RPMI7951 (cell line): ENCODE results near the gene KMT2C. TPM values are rescaled to one million over a fixed set of nuclear protein-coding genes. Genes with fewer than 3 reads are reported as not detected.

Experiments used
- DNase-seq: peaks from one replicate; pipeline ENCODE4 v3.0.0-alpha.2; 2012; ENCODE audit warnings: low read depth
- total RNA-seq: library from RNA; depleted of rRNA; stranded (reverse); fragments of >200 nt; shearing (Covaris generic); gene quantifications from 2 replicates; pipeline ENCODE4 v1.2.3, GENCODE V29; 2014; rRNA removed

Gene KMT2C
- total RNA-seq, 1 experiment from 2014 or later: 11.7 TPM

DNA sequence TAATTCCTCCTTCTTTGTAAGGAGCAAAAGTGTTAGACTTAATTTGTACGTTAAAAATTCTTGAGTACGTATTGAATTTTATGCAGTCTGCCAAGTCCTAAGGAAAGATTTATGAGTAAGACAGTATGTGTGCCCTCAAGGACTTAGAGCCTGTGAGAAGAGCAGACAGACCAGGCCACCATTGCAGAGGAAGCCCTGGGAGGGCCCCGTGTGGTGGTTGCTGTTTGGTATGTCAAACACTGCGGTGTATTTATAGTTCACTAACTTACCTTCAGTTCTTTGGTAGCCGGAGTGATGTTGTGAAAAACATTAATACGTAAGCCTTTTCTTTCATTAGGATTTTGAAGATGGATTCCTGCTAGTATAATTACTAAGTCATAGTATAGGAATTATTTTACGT is 327.4 kb downstream of the KMT2C start:
- peak; percentile 30 for DNase-seq

DNA sequence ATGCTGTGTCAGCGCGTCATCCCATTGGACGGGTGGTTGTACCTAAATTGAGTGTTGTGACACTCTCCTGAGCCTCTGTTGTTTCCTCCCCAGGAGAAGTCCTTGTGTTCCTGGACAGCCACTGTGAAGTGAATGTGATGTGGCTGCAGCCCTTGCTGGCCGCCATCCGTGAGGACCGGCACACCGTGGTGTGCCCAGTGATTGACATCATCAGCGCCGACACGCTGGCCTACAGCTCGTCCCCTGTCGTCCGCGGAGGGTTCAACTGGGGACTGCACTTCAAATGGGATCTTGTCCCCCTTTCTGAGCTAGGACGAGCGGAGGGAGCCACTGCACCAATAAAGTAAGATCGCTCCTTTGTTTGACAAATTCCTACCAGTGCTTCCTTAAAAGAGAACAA is 327.9 kb downstream of the KMT2C start:
- DNase-seq: no peak

DNA sequence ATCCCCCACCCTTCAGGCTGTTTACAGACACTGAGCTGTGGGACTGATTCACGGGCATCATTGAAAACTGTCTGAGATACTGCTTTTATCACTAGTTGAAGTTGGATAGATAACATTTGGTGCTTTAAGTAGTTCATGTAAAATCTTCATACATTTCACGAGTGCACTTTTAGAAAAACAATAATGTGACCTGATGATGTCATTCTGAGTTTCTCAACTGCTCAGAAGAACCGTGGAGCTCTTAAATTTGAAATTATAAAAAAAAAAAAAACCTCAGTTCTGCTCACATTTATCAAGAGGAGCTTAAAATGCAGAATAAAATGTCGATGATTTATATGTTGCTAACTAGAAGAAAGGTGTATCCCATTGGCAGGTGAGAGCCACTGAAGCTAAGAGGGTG is 328.8 kb downstream of the KMT2C start:
- no peak for DNase-seq

DNA sequence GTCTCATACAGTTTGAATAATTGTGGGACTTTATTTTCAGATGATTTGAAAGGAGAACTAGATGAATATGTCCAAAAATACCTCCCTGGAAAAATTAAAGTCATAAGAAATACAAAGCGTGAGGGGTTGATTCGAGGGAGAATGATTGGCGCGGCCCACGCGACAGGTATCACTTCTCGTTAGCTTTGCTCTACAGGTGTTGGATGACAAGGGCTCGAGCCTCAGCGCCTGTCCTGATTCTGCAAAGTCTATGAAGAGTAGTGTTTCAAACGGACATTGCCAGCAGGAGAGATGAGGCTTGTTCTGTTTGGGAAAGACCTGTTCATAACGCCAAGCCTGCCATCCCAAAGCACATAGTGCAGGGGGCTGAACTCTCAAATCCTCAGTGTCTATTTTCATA is 330.6 kb downstream of the KMT2C start:
- no peak for DNase-seq

DNA sequence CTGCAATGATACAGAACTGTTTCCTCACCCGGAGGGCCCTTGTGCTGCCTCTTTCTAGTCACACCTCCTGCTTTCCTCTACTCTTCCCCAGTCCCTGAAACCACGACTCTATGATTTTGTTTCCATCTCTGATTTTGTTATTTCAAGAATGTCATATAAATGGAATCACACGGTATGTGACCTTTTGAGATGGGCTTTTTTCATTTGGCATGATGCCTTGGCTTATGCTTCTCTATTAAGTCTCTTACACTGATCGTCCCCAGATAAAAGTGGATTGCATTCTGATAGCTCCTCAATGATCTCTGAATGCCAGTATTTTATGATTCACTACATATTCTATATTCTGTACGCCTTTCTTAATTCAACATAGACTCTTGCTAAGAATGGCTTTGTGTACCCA is 332.1 kb downstream of the KMT2C start:
- no peak for DNase-seq

DNA sequence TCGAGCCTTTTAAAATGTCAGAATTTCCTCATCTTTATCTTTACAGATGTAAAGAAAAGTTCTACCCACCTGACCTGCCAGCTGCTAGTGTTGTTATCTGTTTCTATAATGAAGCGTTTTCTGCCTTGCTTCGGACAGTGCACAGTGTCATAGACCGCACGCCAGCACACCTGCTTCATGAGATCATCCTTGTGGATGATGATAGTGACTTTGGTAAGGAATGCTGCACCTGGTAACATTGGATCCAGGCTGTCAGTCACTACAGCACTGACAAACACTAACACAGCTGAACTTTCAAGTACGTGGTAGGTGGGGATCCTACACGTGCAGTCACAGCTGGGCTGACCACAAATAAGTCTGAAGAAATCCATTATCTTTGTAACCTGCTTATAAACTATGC is 332.7 kb downstream of the KMT2C start:
- DNase-seq: no peak

DNA sequence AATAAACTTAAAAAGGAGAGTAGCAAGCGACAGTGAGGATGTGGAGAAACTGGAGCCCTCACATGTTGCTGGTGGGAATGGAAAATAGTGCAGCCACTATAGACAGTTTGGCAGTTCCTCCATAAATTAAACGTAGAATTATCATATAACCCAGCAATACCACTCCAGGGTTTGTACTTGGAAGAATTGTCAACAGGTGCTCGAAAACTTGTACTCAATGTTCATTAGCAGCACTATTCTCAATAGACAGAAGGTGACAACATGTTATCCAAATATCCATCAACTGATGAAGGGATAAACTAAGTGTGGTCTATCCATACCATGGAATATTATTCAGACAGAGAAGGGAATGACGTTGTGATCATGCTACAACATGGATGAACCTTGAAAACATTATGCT is 338.5 kb downstream of the KMT2C start:
- no peak for DNase-seq

DNA sequence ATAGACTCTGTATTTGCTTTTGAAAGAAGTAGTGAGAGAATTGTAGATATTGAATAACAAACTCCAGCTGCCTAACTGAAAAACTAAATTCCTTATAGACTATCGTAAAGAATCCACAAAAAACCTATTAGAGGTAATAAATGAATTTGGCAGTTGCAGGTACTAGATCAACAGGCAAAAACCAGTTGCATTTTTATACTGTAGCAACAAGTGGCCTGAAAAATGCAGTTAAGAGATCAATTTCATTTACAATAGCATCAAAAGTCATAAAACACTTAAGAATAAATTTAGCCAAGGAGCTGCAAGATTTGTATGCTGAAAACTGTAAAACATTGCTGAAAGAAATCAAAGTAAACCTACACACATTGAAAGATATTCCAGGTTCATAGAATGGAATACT is 340.0 kb downstream of the KMT2C start:
- no peak for DNase-seq

DNA sequence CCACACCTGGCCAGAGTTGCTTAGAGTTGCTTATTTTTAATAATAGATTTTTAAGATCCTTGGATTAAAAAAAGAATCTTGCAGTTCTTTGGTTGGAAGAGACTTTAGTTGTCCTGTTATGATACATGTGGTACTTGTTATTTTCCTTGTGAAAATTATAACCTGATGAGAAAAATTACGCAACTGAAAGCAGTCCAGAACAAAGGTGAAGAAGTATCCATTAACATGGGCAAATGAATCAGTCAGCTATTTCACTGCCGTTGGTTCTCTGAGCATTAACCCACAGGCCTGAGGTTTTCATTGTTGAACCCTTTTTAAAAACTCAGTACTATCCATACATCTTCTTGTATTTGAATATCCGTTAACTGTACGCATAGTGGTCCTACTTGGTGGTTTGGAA is 342.1 kb downstream of the KMT2C start:
- no peak for DNase-seq

DNA sequence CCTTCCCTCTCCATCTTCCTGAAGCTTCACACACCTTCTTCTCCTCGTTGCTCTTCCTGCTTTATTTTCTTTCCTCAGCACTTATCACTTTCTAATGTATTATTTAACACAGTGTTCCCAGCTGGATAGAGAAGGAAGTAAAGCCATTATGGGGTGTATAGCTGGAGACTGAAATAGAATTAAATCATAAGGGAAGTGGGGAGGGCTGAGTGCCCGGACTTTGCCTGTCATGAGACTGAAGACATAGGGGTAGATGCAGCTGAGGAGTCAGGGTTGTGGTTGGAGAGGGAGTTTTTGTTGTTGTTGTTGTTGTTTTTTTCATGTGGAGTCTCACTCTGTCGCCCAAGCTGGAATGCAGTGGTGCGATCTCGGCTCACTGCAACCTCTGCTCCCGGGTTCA is 345.1 kb downstream of the KMT2C start:
- no peak for DNase-seq

DNA sequence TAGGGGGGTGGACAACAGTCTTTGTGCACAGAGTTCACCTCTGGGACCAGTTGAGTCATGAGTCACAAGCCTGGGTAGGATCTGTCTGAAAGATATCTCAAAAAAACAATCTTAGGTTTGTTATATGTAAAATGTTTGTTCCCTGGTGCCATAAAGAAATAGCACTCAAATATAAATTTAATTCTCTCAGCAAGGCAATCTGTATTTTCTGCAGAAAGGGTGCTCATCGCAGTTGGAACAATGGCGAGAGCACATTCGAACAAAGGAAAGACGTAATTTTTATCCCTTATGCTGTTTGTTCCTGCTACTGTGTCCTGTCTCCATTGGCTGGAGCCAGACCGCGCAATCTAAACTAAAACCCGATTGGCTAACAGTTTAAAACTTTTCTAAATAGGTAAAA is 346.6 kb downstream of the KMT2C start:
- DNase-seq: no peak

DNA sequence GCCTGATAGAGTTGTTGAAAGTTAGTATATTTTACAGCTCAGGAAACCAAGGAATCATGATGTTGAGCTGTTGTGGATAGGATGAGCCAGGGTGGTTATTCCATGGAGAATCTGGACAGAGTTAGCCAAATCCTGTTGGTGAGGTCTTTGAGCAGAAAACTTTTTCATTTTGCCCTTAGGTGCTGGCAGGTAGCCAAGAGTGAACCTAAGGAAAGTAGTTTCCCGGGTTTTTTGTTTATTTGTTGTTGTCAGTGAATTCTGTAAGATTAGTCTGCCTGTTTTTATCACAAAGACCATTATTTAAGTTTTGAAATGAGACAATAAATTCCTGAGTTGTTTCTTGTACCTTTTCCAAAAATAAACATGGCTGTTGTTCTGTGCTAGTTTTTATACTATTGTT is 349.3 kb downstream of the KMT2C start:
- peak; percentile 27 for DNase-seq

DNA sequence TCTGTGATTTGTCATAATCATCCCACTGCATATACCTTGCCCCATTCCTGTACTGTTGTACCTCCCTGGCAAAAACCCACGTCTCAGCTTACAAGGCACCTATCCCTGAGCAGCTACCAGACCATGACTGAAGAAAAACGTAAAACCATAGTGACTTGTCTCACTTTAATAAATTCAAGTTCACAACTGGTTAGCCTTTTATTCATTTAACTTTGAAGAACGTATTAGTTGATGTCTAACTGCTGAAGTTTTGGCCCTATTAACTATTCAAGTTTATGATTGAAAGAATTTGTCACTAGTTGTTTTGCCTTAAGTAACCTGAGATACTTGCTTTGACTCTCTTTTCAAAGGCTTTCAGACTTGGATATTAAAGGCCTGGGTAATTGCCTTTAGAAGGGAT is 350.7 kb downstream of the KMT2C start:
- DNase-seq: no peak

Other genes starting within 250 kb of the KMT2C start
- 7.9 and 8.3 TPM in 2 replicates for gene XRCC2, start 240.1 kb upstream of the KMT2C start, total RNA-seq